Activated CD4-positive, alpha-beta T cell treated with anti-CD3 and anti-CD28 coated beads, Interleukin-2, Interleukin-6, amounts not matched to agents 100 ng/mL and 50 ng/mL, durations not matched to agents 16 hours and 8 hours (primary cell): ENCODE results near the gene ELF2.
"Not testable (repeated sequence)": the region's sequence is repeated elsewhere in the genome, so short reads cannot be mapped to it uniquely, and the experiment has no call there.

Source experiments
- DNase-seq: peaks from one replicate; pipeline ENCODE4 v3.0.0-alpha.2; 2020

The ELF2 gene

GRCh38 chr4:139177869-139178619 is 1.0 kb upstream of the ELF2 start:
- peak; percentile 95 for DNase-seq

- DNase-seq: peak; percentile 46
Measured at GRCh38 chr4:139176302-139177048, 543 bp downstream of the ELF2 start.

GRCh38 chr4:139175646-139176301 is 1.2 kb downstream of the ELF2 start:
- no peak for DNase-seq

- peak; percentile 2 for DNase-seq
Measured at GRCh38 chr4:139171876-139172691, 4.9 kb downstream of the ELF2 start.

GRCh38 chr4:139170932-139171331 is 6.1 kb downstream of the ELF2 start:
- DNase-seq: no peak

GRCh38 chr4:139167774-139168444 is 9.1 kb downstream of the ELF2 start:
- DNase-seq: no peak

GRCh38 chr4:139164731-139165130 is 12.3 kb downstream of the ELF2 start:
- DNase-seq: no peak

- DNase-seq: no peak
Measured at GRCh38 chr4:139163806-139164206, 13.2 kb downstream of the ELF2 start.

- DNase-seq: not testable (repeated sequence)
Measured at GRCh38 chr4:139157977-139158376, 19.0 kb downstream of the ELF2 start.

GRCh38 chr4:139154952-139155557 is 22.0 kb downstream of the ELF2 start:
- no peak for DNase-seq

GRCh38 chr4:139154538-139154937 is 22.5 kb downstream of the ELF2 start:
- no peak for DNase-seq

- DNase-seq: no peak
Measured at GRCh38 chr4:139154134-139154421, 22.9 kb downstream of the ELF2 start.

GRCh38 chr4:139153411-139154133 is 23.4 kb downstream of the ELF2 start:
- no peak for DNase-seq

- no peak for DNase-seq
Measured at GRCh38 chr4:139152249-139152648, 24.8 kb downstream of the ELF2 start.

GRCh38 chr4:139146926-139147629 is 29.9 kb downstream of the ELF2 start:
- DNase-seq: no peak

- no peak for DNase-seq
Measured at GRCh38 chr4:139145552-139145932, 31.5 kb downstream of the ELF2 start.

- no peak for DNase-seq
Measured at GRCh38 chr4:139144911-139145551, 32.0 kb downstream of the ELF2 start.

- no peak for DNase-seq
Measured at GRCh38 chr4:139144161-139144859, 32.7 kb downstream of the ELF2 start.

GRCh38 chr4:139142980-139143379 is 34.0 kb downstream of the ELF2 start:
- no peak for DNase-seq

- peak; percentile 14 for DNase-seq
Measured at GRCh38 chr4:139142087-139142486, 34.9 kb downstream of the ELF2 start.
